Fibroblast of skin of abdomen (primary cell): Measurements from ENCODE around the gene PSMB3.

Source experiments
- DNase-seq: peaks from one replicate; pipeline ENCODE4 v3.0.0-alpha.2; 2013

The PSMB3 gene

GRCh38 chr17:38733982-38734973 lies 18.3 kb upstream of the PSMB3 start:
- DNase-seq = no peak

- no peak for DNase-seq
These were observed 17.2 kb upstream of the PSMB3 start for GRCh38 chr17:38735161-38735997.

GRCh38 chr17:38738007-38738662 lies 14.4 kb upstream of the PSMB3 start:
- no peak for DNase-seq

GRCh38 chr17:38738686-38739085 lies 13.9 kb upstream of the PSMB3 start:
- no peak for DNase-seq

- no peak for DNase-seq
These were observed 13.2 kb upstream of the PSMB3 start for GRCh38 chr17:38739305-38739704.

- no peak for DNase-seq
These were observed 12.5 kb upstream of the PSMB3 start for GRCh38 chr17:38740044-38740443.

- no peak for DNase-seq
These were observed 11.7 kb upstream of the PSMB3 start for GRCh38 chr17:38740806-38741205.

- DNase-seq = no peak
These were observed 11.1 kb upstream of the PSMB3 start for GRCh38 chr17:38741461-38741860.

- no peak for DNase-seq
These were observed 10.6 kb upstream of the PSMB3 start for GRCh38 chr17:38741921-38742410.

GRCh38 chr17:38742411-38743308 lies 9.9 kb upstream of the PSMB3 start:
- peak; percentile 85 for DNase-seq

- DNase-seq = no peak
These were observed 8.9 kb upstream of the PSMB3 start for GRCh38 chr17:38743556-38744171.

- no peak for DNase-seq
These were observed 7.0 kb upstream of the PSMB3 start for GRCh38 chr17:38745545-38745944.

- no peak for DNase-seq
These were observed 6.3 kb upstream of the PSMB3 start for GRCh38 chr17:38746004-38746848.

- DNase-seq = no peak
These were observed 5.6 kb upstream of the PSMB3 start for GRCh38 chr17:38746849-38747462.

GRCh38 chr17:38747463-38748148 lies 4.9 kb upstream of the PSMB3 start:
- DNase-seq = no peak

GRCh38 chr17:38748149-38748891 lies 4.2 kb upstream of the PSMB3 start, which contains the start of gene PCGF2:
PCGF2 (minus strand) TSS chr17:38748336; CDS start chr17:38740402, 7,934 bp downstream.
- DNase-seq = peak; percentile 92

- no peak for DNase-seq
These were observed 3.7 kb upstream of the PSMB3 start for GRCh38 chr17:38748892-38749222.
